ENCODE measurements around the gene SPTLC3. TPM values are rescaled to one million over a fixed set of nuclear protein-coding genes. Genes with fewer than 3 reads are reported as not detected.

Gene SPTLC3
- total and polyA plus RNA-seq, 2 experiments from 2014 or later: 0.52 to 0.66 TPM

GRCh38 chr20:13031751-13032150 is 23.0 kb downstream of the SPTLC3 start:
- Mint-ChIP-seq H3K27me3 (ENCODE audit: insufficient read depth, low read depth, poor library complexity) (no peaks in the 10 kb centered on the region), H3K36me3 (ENCODE audit: low read depth) (no peaks in the 10 kb centered on the region), H3K27ac (no peak overlapping the region), H3K9me3 (no peaks in the 10 kb centered on the region), H3K4me3 (no peak overlapping the region), H3K4me1 (no peaks in the 10 kb centered on the region; the same call in 2 of the 3 replicates)
- no peak overlapping the region for H3K4me2 ChIP-seq
- ATAC-seq (no peak), DNase-seq (ENCODE audit: low spot score) (no peak)
- TF ChIP-seq REST (IDR thresholded peaks at IDR 0.05; ENCODE audit: unreplicated experiment) (no peak), JUNB (IDR thresholded peaks at IDR 0.05; ENCODE audit: unreplicated experiment) (no peak), ZNF462 (CRISPR knock-in tag; IDR thresholded peaks at IDR 0.05) (no peak), EZH2phosphoT487 (IDR thresholded peaks at IDR 0.05; ENCODE audit: unreplicated experiment) (no peak), STAT1 (IDR thresholded peaks at IDR 0.05; ENCODE audit: unreplicated experiment) (no peak), ZNF331 (CRISPR knock-in tag; IDR thresholded peaks at IDR 0.05; ENCODE audit: low read depth) (no peak), POLR2AphosphoS5 (IDR thresholded peaks at IDR 0.05; ENCODE audit: low read depth) (no peak), EZH2 (IDR thresholded peaks at IDR 0.05; ENCODE audit: low read depth, unreplicated experiment) (no peak)
- no peaks in the 10 kb centered on the region for H3K36me3 ChIP-seq (ENCODE audit: insufficient read depth)
- no peaks in the 10 kb centered on the region for H3K4me1 ChIP-seq (ENCODE audit: insufficient read depth)
- no peak overlapping the region for H3K27ac ChIP-seq (ENCODE audit: low read depth)
- H3K9me2 ChIP-seq (ENCODE audit: insufficient read depth): 0 out of 2 replicates have a peak, but pooled peaks cover 6% of the 10 kb centered on the region
- no peaks in the 10 kb centered on the region for H3F3A ChIP-seq (replicated peaks; ENCODE audit: low read depth)
- H2AFZ ChIP-seq: no peak overlapping the region
- H3K79me2 ChIP-seq (replicated peaks; ENCODE audit: insufficient read depth): no peaks in the 10 kb centered on the region
- no peak overlapping the region for H3K4me3 ChIP-seq
- no peaks in the 10 kb centered on the region for H4K20me1 ChIP-seq (replicated peaks; ENCODE audit: insufficient read depth)
- no peaks in the 10 kb centered on the region for H3K27me3 ChIP-seq (ENCODE audit: insufficient read depth)
